Keratinocyte (primary cell): Measurements from ENCODE around the gene CDK14. TPM values are rescaled to one million over a fixed set of nuclear protein-coding genes. Genes with fewer than 3 reads are reported as not detected.

Source experiments
- DNase-seq: peaks from one replicate; pipeline ENCODE4 v3.0.0-alpha.2; 2011; ENCODE audit warnings: low read depth, missing footprints, low spot score
- FAIRE-seq: peaks from 2 replicates; lab custom pipeline; 2011; peaks lifted over from hg19 to GRCh38; lab: Jason Lieb, UNC
- H2AFZ ChIP-seq: 2 replicates; pipeline ENCODE4 v1.6.0; 2012; ENCODE audit warnings: low read length, control low read depth, inconsistent platforms; ENCODE audit not compliant: control insufficient read depth
- H3K27ac ChIP-seq: 2 replicates; pipeline ENCODE4 v1.5.1; 2011; ENCODE audit warnings: low read length; ENCODE audit not compliant: control insufficient read depth, insufficient read depth
- H3K27me3 ChIP-seq: 3 replicates; pipeline ENCODE4 v1.6.0; 2011; ENCODE audit warnings: low read length; ENCODE audit not compliant: control insufficient read depth, insufficient read depth; ENCODE audit errors: extremely low read depth
- H3K36me3 ChIP-seq, 2 experiments: 2 replicates in 1 of 2; 3 replicates in 1 of 2; pipeline ENCODE4 v1.5.1; 2011; ENCODE audit warnings: low read length in 2 of 2, mild to moderate bottlenecking in 1 of 2; ENCODE audit not compliant: control insufficient read depth in 2 of 2, insufficient read depth in 2 of 2; ENCODE audit errors: extremely low read depth in 1 of 2
- H3K4me1 ChIP-seq: 3 replicates; pipeline ENCODE4 v1.5.1; 2011; ENCODE audit warnings: low read length; ENCODE audit not compliant: control insufficient read depth, insufficient read depth; ENCODE audit errors: extremely low read depth
- H3K4me2 ChIP-seq: 3 replicates; pipeline ENCODE4 v1.6.0; 2011; ENCODE audit warnings: low read depth, low read length; ENCODE audit not compliant: control insufficient read depth, insufficient read depth; ENCODE audit errors: extremely low read depth
- H3K4me3 ChIP-seq, 3 experiments: fragments of 200-600 bp in 1 of 3; sonication (generic) in 1 of 3; 2 replicates in 2 of 3; 3 replicates in 1 of 3; pipeline ENCODE4 v1.5.1; 2011 to 2016; ENCODE audit warnings: low read length in 3 of 3, mild to moderate bottlenecking in 3 of 3, control low read depth in 2 of 3, inconsistent platforms in 1 of 3, low read depth in 1 of 3, mixed read lengths in 1 of 3, mixed run types in 1 of 3, moderate library complexity in 1 of 3; ENCODE audit not compliant: control insufficient read depth in 2 of 3, insufficient read depth in 2 of 3; ENCODE audit errors: extremely low read depth in 1 of 3
- H3K79me2 ChIP-seq: 2 replicates; pipeline ENCODE4 v1.6.0; 2012; ENCODE audit warnings: low read length; ENCODE audit not compliant: control insufficient read depth, insufficient read depth
- H3K9ac ChIP-seq: 3 replicates; pipeline ENCODE4 v1.6.0; 2011; ENCODE audit warnings: low read length; ENCODE audit not compliant: control insufficient read depth, insufficient read depth; ENCODE audit errors: extremely low read depth
- H3K9me1 ChIP-seq: 3 replicates; pipeline ENCODE4 v1.6.0; 2011; ENCODE audit warnings: low read length; ENCODE audit not compliant: control insufficient read depth, insufficient read depth; ENCODE audit errors: extremely low read depth
- H3K9me3 ChIP-seq: 2 replicates; pipeline ENCODE4 v1.5.1; 2012; ENCODE audit warnings: low read depth, low read length; ENCODE audit not compliant: control insufficient read depth
- H4K20me1 ChIP-seq: 3 replicates; pipeline ENCODE4 v1.6.0; 2011; ENCODE audit warnings: low read length; ENCODE audit not compliant: control insufficient read depth, insufficient read depth; ENCODE audit errors: extremely low read depth
- EZH2 ChIP-seq: IDR thresholded peaks from one replicate; pipeline ENCODE4 v1.6.1; 2012; ENCODE audit warnings: inconsistent platforms, mild to moderate bottlenecking, low read length, moderate library complexity
- dilution Hi-C: fragments of 300-500 bp; cut with MboI; formaldehyde crosslinking; loops from one replicate; pipeline ENCODE4 v1.7.0; 2020; ENCODE audit warnings: low sequenced_read_pairs; ENCODE audit not compliant: extremely low pct_ligation_motif_present
- polyA plus RNA-seq, 5 experiments: library from polyadenylated mRNA; depleted of rRNA in 3 of 5; stranded (reverse) in 3 of 5; stranded (forward) in 1 of 5; unstranded in 1 of 5; fragments of >200 nt; gene quantifications; 1 replicate in 1 of 5; 2 replicates in 3 of 5; 3 replicates in 1 of 5; pipeline versions ENCODE4 v1.2.1 to v1.2.3, GENCODE V29; 2011 to 2012; ENCODE audit warnings: missing spikeins in 2 of 5, low read depth in 1 of 5, low replicate concordance in 1 of 5
- TF ChIP-seq, protein P1 (sequence below), 3 experiments: IDR thresholded peaks in 1 of 3; conservative IDR thresholded peaks in 1 of 3; optimal IDR thresholded peaks in 1 of 3; 2 replicates in 2 of 3; 3 replicates in 1 of 3; pipeline versions ENCODE3 to v1.5.1; 2011; ENCODE audit warnings: low read length in 3 of 3, mild to moderate bottlenecking in 3 of 3, moderate library complexity in 2 of 3, control low read depth in 1 of 3, inconsistent platforms in 1 of 3; ENCODE audit not compliant: insufficient read depth in 2 of 3; ENCODE audit errors: extremely low read depth in 1 of 3

The CDK14 gene
- polyA plus RNA-seq, 1 donor (not counting 4 experiments of a cell fraction or from before 2014, with no cell fraction given) = 4.0 TPM

GRCh38 chr7:90587766-90588165 is 8.4 kb upstream of the CDK14 start:
- H3K9me1 ChIP-seq = no peaks in the 10 kb centered on the region
- no peaks in the 10 kb centered on the region for H3K27me3 ChIP-seq
- H3K9ac ChIP-seq = no peak overlapping the region
- H2AFZ ChIP-seq = no peak overlapping the region
- FAIRE-seq = no peak
- H3K79me2 ChIP-seq = no peaks in the 10 kb centered on the region
- H3K9me3 ChIP-seq = no peaks in the 10 kb centered on the region
- no peaks in the 10 kb centered on the region for H3K4me1 ChIP-seq
- H3K27ac ChIP-seq = no peak overlapping the region
- DNase-seq = no peak
- no peaks in the 10 kb centered on the region for H4K20me1 ChIP-seq
- H3K4me3 ChIP-seq = no peak overlapping the region
- dilution Hi-C loops = no loop called here
- no peaks in the 10 kb centered on the region for H3K36me3 ChIP-seq
- H3K4me2 ChIP-seq = no peak overlapping the region
- TF ChIP-seq, protein P1, sequence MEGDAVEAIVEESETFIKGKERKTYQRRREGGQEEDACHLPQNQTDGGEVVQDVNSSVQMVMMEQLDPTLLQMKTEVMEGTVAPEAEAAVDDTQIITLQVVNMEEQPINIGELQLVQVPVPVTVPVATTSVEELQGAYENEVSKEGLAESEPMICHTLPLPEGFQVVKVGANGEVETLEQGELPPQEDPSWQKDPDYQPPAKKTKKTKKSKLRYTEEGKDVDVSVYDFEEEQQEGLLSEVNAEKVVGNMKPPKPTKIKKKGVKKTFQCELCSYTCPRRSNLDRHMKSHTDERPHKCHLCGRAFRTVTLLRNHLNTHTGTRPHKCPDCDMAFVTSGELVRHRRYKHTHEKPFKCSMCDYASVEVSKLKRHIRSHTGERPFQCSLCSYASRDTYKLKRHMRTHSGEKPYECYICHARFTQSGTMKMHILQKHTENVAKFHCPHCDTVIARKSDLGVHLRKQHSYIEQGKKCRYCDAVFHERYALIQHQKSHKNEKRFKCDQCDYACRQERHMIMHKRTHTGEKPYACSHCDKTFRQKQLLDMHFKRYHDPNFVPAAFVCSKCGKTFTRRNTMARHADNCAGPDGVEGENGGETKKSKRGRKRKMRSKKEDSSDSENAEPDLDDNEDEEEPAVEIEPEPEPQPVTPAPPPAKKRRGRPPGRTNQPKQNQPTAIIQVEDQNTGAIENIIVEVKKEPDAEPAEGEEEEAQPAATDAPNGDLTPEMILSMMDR (optimal IDR thresholded peaks at IDR 0.05 in 1 of 3, IDR thresholded peaks at IDR 0.05 in 1 of 3, conservative IDR thresholded peaks at IDR 0.05 in 1 of 3; ENCODE audit: extremely low read depth in 1 of 3, insufficient read depth in 2 of 3, low read length in 3 of 3) = no peak
- TF ChIP-seq EZH2 = no peak

- Histone ChIP-seq H3K9me1 (no peaks in the 10 kb centered on the region), H2AFZ (no peak overlapping the region), H3K79me2 (no peaks in the 10 kb centered on the region), H3K36me3 (no peaks in the 10 kb centered on the region), H3K4me2 (no peak overlapping the region), H3K9me3 (no peaks in the 10 kb centered on the region), H3K9ac (no peak overlapping the region), H3K27me3 (peaks cover 4% of the 10 kb centered on the region), H4K20me1 (no peaks in the 10 kb centered on the region), H3K4me3 (no peak overlapping the region), H3K27ac (no peak overlapping the region), H3K4me1 (peaks cover 13% of the 10 kb centered on the region)
- DNase-seq (no peak), FAIRE-seq (no peak)
- TF ChIP-seq, protein P1 (optimal IDR thresholded peaks at IDR 0.05 in 1 of 3, IDR thresholded peaks at IDR 0.05 in 1 of 3, conservative IDR thresholded peaks at IDR 0.05 in 1 of 3; ENCODE audit: extremely low read depth in 1 of 3, insufficient read depth in 2 of 3, low read length in 3 of 3) = no peak
- TF ChIP-seq EZH2 = no peak
- dilution Hi-C loops = no loop called here
Measured at GRCh38 chr7:90592033-90592432, 4.1 kb upstream of the CDK14 start.
